Heart left ventricle (tissue), 16 donors: ENCODE results near the gene ERBB4. TPM values are rescaled to one million over a fixed set of nuclear protein-coding genes. Genes with fewer than 3 reads are reported as not detected.
A peak's percentile ranks its signal among the peaks of the same experiment; 100 is the strongest.

ENCODE experiments used
- ATAC-seq, 4 donors: fragments of 200-7000 bp; cut with Tn5 transposase; one replicate each; pipeline ENCODE4 v1.9.1; 2020 to 2022; ENCODE audit warnings: moderate library complexity in 4 of 4, mild to moderate bottlenecking in 3 of 4, moderate number of reproducible peaks in 1 of 4
- DNase-seq, 5 donors: peaks; one replicate each; pipeline ENCODE4 v3.0.0-alpha.2; 2020
- H3K27ac ChIP-seq, 12 donors: fragments of 200-600 bp; sonication (generic) in 4 of 12; one replicate each; pipeline versions ENCODE4 v1.5.0 to v1.8.0; 2016 to 2022; ENCODE audit warnings: mild to moderate bottlenecking in 2 of 12
- H3K27me3 ChIP-seq, 9 donors: fragments of 200-600 bp; sonication (generic) in 2 of 9; one replicate each; pipeline versions ENCODE4 v1.5.1 to v1.8.0; 2016 to 2022; ENCODE audit warnings: mild to moderate bottlenecking in 3 of 9
- H3K36me3 ChIP-seq, 9 donors: fragments of 200-600 bp; sonication (generic) in 2 of 9; one replicate each; pipeline versions ENCODE4 v1.5.0 to v1.8.0; 2018 to 2022; ENCODE audit warnings: mild to moderate bottlenecking in 2 of 9
- H3K4me1 ChIP-seq, 12 donors: fragments of 200-600 bp; sonication (generic) in 4 of 12; one replicate each; pipeline versions ENCODE4 v1.5.0 to v1.8.0; 2016 to 2022; ENCODE audit warnings: mild to moderate bottlenecking in 3 of 12
- H3K4me3 ChIP-seq, 12 donors: fragments of 200-600 bp; sonication (generic) in 4 of 12; one replicate each; pipeline versions ENCODE4 v1.5.0 to v1.8.0; 2017 to 2022; ENCODE audit warnings: mild to moderate bottlenecking in 9 of 12, moderate library complexity in 4 of 12
- H3K9me3 ChIP-seq, 12 donors: fragments of 200-600 bp; sonication (generic) in 4 of 12; one replicate each; pipeline versions ENCODE4 v1.5.0 to v1.8.0; 2016 to 2022; ENCODE audit warnings: mild to moderate bottlenecking in 1 of 12
- POLR2A ChIP-seq, 2 donors: fragments of 450-650 bp; IDR thresholded peaks; one replicate each; pipeline ENCODE4 v1.6.1; 2017; ENCODE audit warnings: antibody characterized with exemption in 2 of 2, mild to moderate bottlenecking in 2 of 2, moderate library complexity in 2 of 2
- WGBS, 4 donors: extraction: QIAGEN DNeasy Blood & Tissue Kit in 2 of 4; methylation state at CpG; one replicate each; pipeline versions ENCODE4 v1.1.5 to v1.1.7; 2013 to 2018; 5-methylcytosine and 5-hydroxymethylcytosine counted together
- intact Hi-C, 10 donors: fragments of 100-400 bp; cut with DNase I; formaldehyde crosslinking; loops; one replicate each; pipeline versions ENCODE4 v1.11.1 to v1.14.2; 2022
- polyA plus RNA-seq, 2 donors: library from polyadenylated mRNA; stranded (reverse); fragments of 200-250 nt; gene quantifications; one replicate each; pipeline ENCODE4 v1.2.3, GENCODE V29; 2013
- total RNA-seq, 9 donors: library from RNA; depleted of rRNA in 2 of 9; stranded (reverse); fragments of >200 nt in 2 of 9; fragmentation: NEBNext Ultra II Directional in 3 of 9; extraction: Animal tissue kit (Norgen Biotek cat#: 25700) in 3 of 9; gene quantifications; one replicate each; pipeline versions ENCODE4 v1.1.0 to v1.2.4, GENCODE V29; 2016 to 2023
- TF ChIP-seq, protein P1 (sequence below), 12 donors: fragments of 200-600 bp; sonication (generic) in 4 of 12; IDR thresholded peaks; one replicate each; pipeline versions ENCODE4 v1.5.0 to v1.8.0; 2018 to 2022; ENCODE audit warnings: antibody characterized with exemption in 12 of 12, mild to moderate bottlenecking in 5 of 12
- donor health status: ischemic (EF 13 %, LVEDD 7.1; RV severe dilation, severe dysfunction).
- donor health status: healthy with polysubstance abuse.
- donor health status: DM: no; HTN: yes; CAD: no.
- donor health status: DM: no; HTN: no; CAD: no.
- donor health status: ischemic (EF 25% LVEDD 6.9; RV normal size, moderate dysfunction).
- donor health status: ischemic (EF 25% LVEDD 5.7; RV mildly dilated, moderate dysfunction).
- donor health status: healthy.
- donor health status: DM: yes; HTN: yes; CAD: no.
- donor health status: ischemic (EF 35%, LVEDD 5.7; RV mildly dilated, moderate dysfunction).
- donor health status: nonischemic (EF 11% LVEDD 7.7; RV severe dilation, severe dysfunction).
- donor health status: DM: yes; HTN: yes; CAD: no.
- donor health status: PGD.
- donor health status: ischemic (EF 29% LVEDD 5.4; RV normal size, mild dysfunction).
- donor health status: nonischemic (EF 23%, LVEDD 6.1; RV moderate dilation, normal function).

ERBB4 gene
- total and polyA plus RNA-seq, 11 donors: 1.3 to 29.5 (median 11.7) TPM

- ATAC-seq (no peak), DNase-seq (no peak)
- H3K9me3 ChIP-seq: no peaks in the 10 kb centered on the region
- peaks cover 0 to 6% (median 0%) of the 10 kb centered on the region in 12 donors for H3K4me1 ChIP-seq
- WGBS, 4 donors: 26 to 39% (median 32%) methylated on average over 2 of the region's 2 CpGs
- no peak overlapping the region for H3K4me3 ChIP-seq
- H3K36me3 ChIP-seq: no peaks in the 10 kb centered on the region
- H3K27ac ChIP-seq: no peak overlapping the region
- TF ChIP-seq POLR2A (IDR thresholded peaks at IDR 0.05): no peak
- TF ChIP-seq, protein P1, sequence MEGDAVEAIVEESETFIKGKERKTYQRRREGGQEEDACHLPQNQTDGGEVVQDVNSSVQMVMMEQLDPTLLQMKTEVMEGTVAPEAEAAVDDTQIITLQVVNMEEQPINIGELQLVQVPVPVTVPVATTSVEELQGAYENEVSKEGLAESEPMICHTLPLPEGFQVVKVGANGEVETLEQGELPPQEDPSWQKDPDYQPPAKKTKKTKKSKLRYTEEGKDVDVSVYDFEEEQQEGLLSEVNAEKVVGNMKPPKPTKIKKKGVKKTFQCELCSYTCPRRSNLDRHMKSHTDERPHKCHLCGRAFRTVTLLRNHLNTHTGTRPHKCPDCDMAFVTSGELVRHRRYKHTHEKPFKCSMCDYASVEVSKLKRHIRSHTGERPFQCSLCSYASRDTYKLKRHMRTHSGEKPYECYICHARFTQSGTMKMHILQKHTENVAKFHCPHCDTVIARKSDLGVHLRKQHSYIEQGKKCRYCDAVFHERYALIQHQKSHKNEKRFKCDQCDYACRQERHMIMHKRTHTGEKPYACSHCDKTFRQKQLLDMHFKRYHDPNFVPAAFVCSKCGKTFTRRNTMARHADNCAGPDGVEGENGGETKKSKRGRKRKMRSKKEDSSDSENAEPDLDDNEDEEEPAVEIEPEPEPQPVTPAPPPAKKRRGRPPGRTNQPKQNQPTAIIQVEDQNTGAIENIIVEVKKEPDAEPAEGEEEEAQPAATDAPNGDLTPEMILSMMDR (IDR thresholded peaks at IDR 0.05): peak in 4 of 12 donors; percentile 10 to 19 (median 18)
- intact Hi-C loops: no loop called here
- H3K27me3 ChIP-seq: no peaks in the 10 kb centered on the region
Measured at GRCh38 chr2:212520340-212520739, 18.3 kb downstream of the ERBB4 start.

DNA sequence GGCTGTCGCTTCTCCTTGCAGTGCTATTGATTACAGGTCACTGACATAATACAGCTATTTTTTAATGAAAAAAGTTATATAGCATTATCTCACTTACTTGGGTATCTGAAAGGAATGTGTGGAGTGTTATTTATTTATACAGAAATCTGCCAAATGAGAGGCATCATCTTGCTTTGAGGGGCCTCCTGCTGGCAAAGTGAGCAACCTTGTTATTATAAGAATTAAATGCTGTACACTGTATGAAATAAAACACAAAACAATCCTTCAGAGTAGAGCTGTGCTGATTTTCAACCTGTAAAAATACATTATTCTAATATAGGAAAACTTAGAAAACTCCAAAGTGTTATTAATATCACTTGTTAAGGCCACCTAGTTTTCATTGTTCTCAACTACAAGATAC, 20.9 kb downstream of the ERBB4 start:
- Histone ChIP-seq H3K36me3 (no peaks in the 10 kb centered on the region), H3K27ac (no peak overlapping the region), H3K9me3 (no peaks in the 10 kb centered on the region), H3K4me3 (no peak overlapping the region), H3K27me3 (no peaks in the 10 kb centered on the region), H3K4me1 (no peaks in the 10 kb centered on the region)
- DNase-seq (no peak), ATAC-seq (no peak)
- WGBS, 4 donors: 71 to 81% (median 78%) methylated on average over 1 of the region's 1 CpG
- TF ChIP-seq POLR2A (IDR thresholded peaks at IDR 0.05): no peak
- TF ChIP-seq, protein P1 (IDR thresholded peaks at IDR 0.05): no peak
- intact Hi-C loops: no loop called here

DNA sequence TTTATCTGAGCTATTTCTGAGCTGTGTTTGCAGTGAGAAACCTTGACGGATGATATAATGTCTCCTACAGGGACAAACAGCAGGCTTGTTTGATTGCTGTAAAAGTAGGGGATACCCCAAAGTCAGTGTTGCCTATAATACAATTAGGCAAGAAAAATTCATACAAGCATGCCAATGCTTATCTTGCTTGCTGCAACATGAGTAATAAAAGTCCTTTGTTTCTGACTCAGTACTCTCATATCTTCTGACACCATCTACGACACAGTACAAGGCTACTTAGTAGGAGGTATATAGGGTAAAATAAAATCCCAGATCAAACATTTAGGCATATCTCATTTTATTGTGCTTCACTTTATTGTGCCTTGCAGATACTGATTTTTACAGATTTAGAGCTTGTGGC, 33.0 kb downstream of the ERBB4 start:
- H3K4me1 ChIP-seq: no peaks in the 10 kb centered on the region
- TF ChIP-seq, protein P1 (IDR thresholded peaks at IDR 0.05): no peak
- TF ChIP-seq POLR2A (IDR thresholded peaks at IDR 0.05): no peak
- intact Hi-C loops: no loop called here
- no peaks in the 10 kb centered on the region for H3K27me3 ChIP-seq
- H3K4me3 ChIP-seq: no peak overlapping the region
- no peaks in the 10 kb centered on the region for H3K36me3 ChIP-seq
- ATAC-seq: no peak
- H3K27ac ChIP-seq: no peak overlapping the region
- 75 to 94% (median 85%) methylated on average over 2 of the region's 2 CpGs for WGBS, 4 donors
- no peak for DNase-seq
- no peaks in the 10 kb centered on the region for H3K9me3 ChIP-seq

DNA sequence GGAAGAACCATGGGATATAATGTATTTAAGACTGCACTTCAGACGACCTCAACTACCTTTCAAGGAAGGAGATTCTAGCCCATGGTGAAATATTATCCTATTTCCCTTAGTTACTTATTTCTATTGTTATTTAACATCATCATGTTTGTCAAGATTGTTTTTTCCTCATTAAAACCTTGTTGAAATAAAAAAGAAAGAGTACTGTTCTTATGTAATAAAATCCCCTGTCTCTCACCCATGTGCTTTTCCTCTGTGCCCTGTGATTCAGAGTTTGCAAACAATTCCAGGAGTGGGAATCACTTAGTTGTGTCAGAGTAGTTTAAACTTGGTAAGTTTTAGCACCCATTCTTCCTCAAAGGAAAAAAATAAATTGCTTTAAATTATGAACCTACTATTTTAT, 43.6 kb downstream of the ERBB4 start:
- DNase-seq (no peak), ATAC-seq (no peak)
- no peak for TF ChIP-seq POLR2A (IDR thresholded peaks at IDR 0.05)
- TF ChIP-seq, protein P1 (IDR thresholded peaks at IDR 0.05): no peak
- no peaks in the 10 kb centered on the region for H3K4me1 ChIP-seq
- intact Hi-C loops: no loop called here
- H3K9me3 ChIP-seq: no peaks in the 10 kb centered on the region
- no peak overlapping the region for H3K27ac ChIP-seq
- no peaks in the 10 kb centered on the region for H3K36me3 ChIP-seq
- no peak overlapping the region for H3K4me3 ChIP-seq
- WGBS, 4 donors: 61 to 76% (median 73%) methylated on average over 1 of the region's 1 CpG
- H3K27me3 ChIP-seq: no peaks in the 10 kb centered on the region
